Endodermal cell (in vitro differentiated cells): ENCODE measurements around the gene HLA-DQA2. TPM values are rescaled to one million over a fixed set of nuclear protein-coding genes. Genes with fewer than 3 reads are reported as not detected.
"Not testable (repeated sequence)": the region's sequence is repeated elsewhere in the genome, so short reads cannot be mapped to it uniquely, and the experiment has no call there.

Source experiments
- DNase-seq: peaks from one replicate; pipeline ENCODE4 v3.0.0-alpha.2; 2017
- H3K27ac ChIP-seq: 2 replicates; pipeline ENCODE4 v1.5.1; 2013; ENCODE audit warnings: mild to moderate bottlenecking, low read depth, low read length, moderate library complexity
- H3K27me3 ChIP-seq: 2 replicates; pipeline ENCODE4 v1.6.1; 2013; ENCODE audit warnings: mild to moderate bottlenecking, low read length, moderate library complexity; ENCODE audit not compliant: insufficient read depth, control insufficient read depth, poor library complexity, severe bottlenecking
- H3K36me3 ChIP-seq: 2 replicates; pipeline ENCODE4 v1.7.0; 2013; ENCODE audit warnings: mild to moderate bottlenecking, low read length, moderate library complexity; ENCODE audit not compliant: control insufficient read depth, insufficient read depth
- H3K4me1 ChIP-seq: one replicate; pipeline ENCODE4 v1.7.0; 2013; ENCODE audit warnings: low read length; ENCODE audit not compliant: control insufficient read depth, insufficient read depth
- H3K4me3 ChIP-seq: 2 replicates; pipeline ENCODE4 v1.5.1; 2013; ENCODE audit warnings: mild to moderate bottlenecking, low read length, moderate library complexity
- H3K9ac ChIP-seq: 2 replicates; pipeline ENCODE4 v1.6.1; 2013; ENCODE audit warnings: mild to moderate bottlenecking, low read length, moderate library complexity; ENCODE audit not compliant: poor library complexity, severe bottlenecking; ENCODE audit errors: extremely low read depth
- H3K9me3 ChIP-seq: 2 replicates; pipeline ENCODE4 v1.6.1; 2013; ENCODE audit warnings: mild to moderate bottlenecking, low read length, moderate library complexity; ENCODE audit not compliant: control insufficient read depth
- H3K27ac Mint-ChIP-seq: 2 replicates; pipeline ENCODE4 v1.8.0; 2020; ENCODE audit warnings: mixed read lengths
- H3K27me3 Mint-ChIP-seq: 2 replicates; pipeline ENCODE4 v1.8.0; 2021; ENCODE audit warnings: mild to moderate bottlenecking, mixed read lengths; ENCODE audit not compliant: insufficient read depth
- H3K36me3 Mint-ChIP-seq: 2 replicates; pipeline ENCODE4 v1.8.0; 2020; ENCODE audit warnings: low read depth, mixed read lengths
- H3K4me1 Mint-ChIP-seq: 2 replicates; pipeline ENCODE4 v1.8.0; 2020; ENCODE audit warnings: mixed read lengths
- H3K4me3 Mint-ChIP-seq: 2 replicates; pipeline ENCODE4 v1.8.0; 2020; ENCODE audit warnings: mild to moderate bottlenecking, moderate library complexity, mixed read lengths
- H3K9me3 Mint-ChIP-seq: 2 replicates; pipeline ENCODE4 v1.8.0; 2020; ENCODE audit warnings: mild to moderate bottlenecking, mixed read lengths
- CTCF ChIP-seq: fragments of 200-600 bp; sonication (generic); conservative IDR thresholded peaks from 2 replicates; pipeline ENCODE4 v1.5.0; 2021; ENCODE audit warnings: antibody characterized with exemption, mild to moderate bottlenecking
- WGBS, 2 experiments: methylation state at CpG; one replicate each; pipeline versions ENCODE4 v1.1.5 to v1.1.7; 2013; ENCODE audit warnings: missing lambda C conversion rate in 2 of 2, mixed read lengths in 1 of 2; ENCODE audit not compliant: insufficient coverage in 1 of 2, insufficient read length in 1 of 2; 5-methylcytosine and 5-hydroxymethylcytosine counted together
- total RNA-seq, 2 donors: library from RNA; stranded (reverse); fragmentation: NEBNext Ultra II Directional in 1 of 2; extraction: Animal tissue kit (Norgen Biotek cat#: 25700) in 1 of 2; gene quantifications; 2 replicates in 1 of 2; 3 replicates in 1 of 2; pipeline ENCODE4 v1.2.1, GENCODE V29; 2021

HLA-DQA2 gene
- total RNA-seq, 2 donors from 2014 or later, result not detected

- no peak overlapping the region for H3K27ac ChIP-seq
- Mint-ChIP-seq H3K27me3 (peaks cover 5% of the 10 kb centered on the region), H3K27ac (no peak overlapping the region), H3K9me3 (peaks cover 30% of the 10 kb centered on the region), H3K36me3 (no peaks in the 10 kb centered on the region), H3K4me3 (no peak overlapping the region), H3K4me1 (no peaks in the 10 kb centered on the region)
- no peak overlapping the region for H3K9ac ChIP-seq
- DNase-seq, result no peak
- no peaks in the 10 kb centered on the region for H3K9me3 ChIP-seq
- no peak for TF ChIP-seq CTCF
- H3K36me3 ChIP-seq, result no peaks in the 10 kb centered on the region
- H3K4me3 ChIP-seq, result no peak overlapping the region
- no peaks in the 10 kb centered on the region for H3K27me3 ChIP-seq
- H3K4me1 ChIP-seq, result no peaks in the 10 kb centered on the region
These were observed 37.8 kb downstream of the HLA-DQA2 start for GRCh38 chr6:32779036-32779435.

GRCh38 chr6:32782923-32783322, 41.7 kb downstream of the HLA-DQA2 start:
- H3K36me3 Mint-ChIP-seq, H3K4me1 Mint-ChIP-seq, H3K36me3 ChIP-seq, H3K4me3 Mint-ChIP-seq, H3K4me3 ChIP-seq, H3K27ac ChIP-seq, H3K9me3 ChIP-seq, H3K27ac Mint-ChIP-seq, H3K4me1 ChIP-seq, H3K27me3 ChIP-seq, DNase-seq, H3K9ac ChIP-seq: not testable (repeated sequence)
- H3K27me3 Mint-ChIP-seq, result peaks cover 10% of the 10 kb centered on the region
- H3K9me3 Mint-ChIP-seq, result peaks cover 18% of the 10 kb centered on the region

GRCh38 chr6:32785781-32786533, 44.8 kb downstream of the HLA-DQA2 start:
- Histone ChIP-seq H3K4me3 (no peak overlapping the region), H3K36me3 (no peaks in the 10 kb centered on the region), H3K9ac (no peak overlapping the region), H3K4me1 (no peaks in the 10 kb centered on the region), H3K9me3 (no peaks in the 10 kb centered on the region), H3K27ac (no peak overlapping the region), H3K27me3 (no peaks in the 10 kb centered on the region)
- H3K36me3 Mint-ChIP-seq, result no peaks in the 10 kb centered on the region
- no peaks in the 10 kb centered on the region for H3K9me3 Mint-ChIP-seq
- 66 to 72% methylated on average over 4 to 5 of the region's 5 CpGs for WGBS, 2 experiments
- peaks cover 2% of the 10 kb centered on the region for H3K4me1 Mint-ChIP-seq
- DNase-seq, result peak; percentile 77
- no peak overlapping the region for H3K27ac Mint-ChIP-seq
- no peak overlapping the region for H3K4me3 Mint-ChIP-seq
- H3K27me3 Mint-ChIP-seq, result peaks cover 18% of the 10 kb centered on the region
- peak; percentile 90 for TF ChIP-seq CTCF

GRCh38 chr6:32790306-32790705, 49.1 kb downstream of the HLA-DQA2 start:
- Histone ChIP-seq H3K27ac (no peak overlapping the region), H3K9ac (no peak overlapping the region), H3K9me3 (no peaks in the 10 kb centered on the region), H3K4me1 (no peaks in the 10 kb centered on the region), H3K36me3 (no peaks in the 10 kb centered on the region), H3K4me3 (no peak overlapping the region), H3K27me3 (peaks cover 11% of the 10 kb centered on the region)
- Mint-ChIP-seq H3K36me3 (no peaks in the 10 kb centered on the region), H3K4me3 (no peak overlapping the region), H3K9me3 (no peaks in the 10 kb centered on the region), H3K27ac (no peak overlapping the region), H3K4me1 (peaks cover 10% of the 10 kb centered on the region), H3K27me3 (peaks cover 42% of the 10 kb centered on the region)
- TF ChIP-seq CTCF, result no peak
- 72 to 75% methylated on average over 2 of the region's 2 CpGs for WGBS, 2 experiments
- no peak for DNase-seq
